ENCODE measurements around the gene MIA2. TPM values are rescaled to one million over a fixed set of nuclear protein-coding genes. Genes with fewer than 3 reads are reported as not detected.

MIA2 gene
- total RNA-seq, 2 donors from 2014 or later, result 43.6 to 46.8 TPM

GRCh38 chr14:39365354-39365753 is 131.6 kb downstream of the MIA2 start:
- ATAC-seq, result no peak
- WGBS, 2 donors, result 94% methylated on average over 1 of the region's 1 CpG
- Histone ChIP-seq H3K27ac (no peak overlapping the region), H3K36me3 (replicated peaks in 1 of 2; ENCODE audit: insufficient read depth in 1 of 2, low read depth in 2 of 2) (no peaks in the 10 kb centered on the region), H3K9me3 (no peaks in the 10 kb centered on the region), H3K4me3 (no peak overlapping the region), H3K27me3 (no peaks in the 10 kb centered on the region), H3K4me1 (no peaks in the 10 kb centered on the region)
- intact Hi-C loops (cut with DNase I), result no loop called here
- TF ChIP-seq CTCF (IDR thresholded peaks at IDR 0.05) (no peak), POLR2A (IDR thresholded peaks at IDR 0.05) (no peak)
- DNase-seq, result no peak

GRCh38 chr14:39366460-39367386 is 133.0 kb downstream of the MIA2 start:
- H3K4me3 ChIP-seq, result no peak overlapping the region
- no peaks in the 10 kb centered on the region for H3K9me3 ChIP-seq
- no peak overlapping the region for H3K27ac ChIP-seq
- intact Hi-C loops (cut with DNase I), result no loop called here
- 91 to 96% methylated on average over 7 to 10 of the region's 10 CpGs for WGBS, 2 donors
- H3K36me3 ChIP-seq (replicated peaks in 1 of 2; ENCODE audit: insufficient read depth in 1 of 2, low read depth in 2 of 2), result no peaks in the 10 kb centered on the region
- no peaks in the 10 kb centered on the region for H3K27me3 ChIP-seq
- DNase-seq (no peak), ATAC-seq (no peak)
- no peaks in the 10 kb centered on the region for H3K4me1 ChIP-seq
- TF ChIP-seq POLR2A (IDR thresholded peaks at IDR 0.05), result no peak
- TF ChIP-seq CTCF (IDR thresholded peaks at IDR 0.05), result no peak

GRCh38 chr14:39367387-39367751 is 133.7 kb downstream of the MIA2 start:
- no peaks in the 10 kb centered on the region for H3K9me3 ChIP-seq
- WGBS, 2 donors, result 84 to 96% methylated on average over 2 of the region's 2 CpGs
- no peaks in the 10 kb centered on the region for H3K27me3 ChIP-seq
- TF ChIP-seq POLR2A (IDR thresholded peaks at IDR 0.05) (no peak), CTCF (IDR thresholded peaks at IDR 0.05) (no peak)
- H3K4me1 ChIP-seq, result no peaks in the 10 kb centered on the region
- H3K4me3 ChIP-seq, result no peak overlapping the region
- ATAC-seq (no peak), DNase-seq (no peak)
- no peaks in the 10 kb centered on the region for H3K36me3 ChIP-seq (replicated peaks in 1 of 2; ENCODE audit: insufficient read depth in 1 of 2, low read depth in 2 of 2)
- no peak overlapping the region for H3K27ac ChIP-seq
- intact Hi-C loops (cut with DNase I), result no loop called here

- H3K4me3 ChIP-seq, result no peak overlapping the region
- peak; percentile 45 for ATAC-seq
- H3K9me3 ChIP-seq, result no peaks in the 10 kb centered on the region
- no peak overlapping the region for H3K27ac ChIP-seq
- H3K36me3 ChIP-seq (replicated peaks in 1 of 2; ENCODE audit: insufficient read depth in 1 of 2, low read depth in 2 of 2), result no peaks in the 10 kb centered on the region
- peak; percentile 47 to 65 (median 58) for DNase-seq
- intact Hi-C loops (cut with DNase I), result no loop called here
- TF ChIP-seq CTCF (IDR thresholded peaks at IDR 0.05), result peak in 6 of 7 experiments; percentile 34 to 66 (median 58)
- no peak for TF ChIP-seq POLR2A (IDR thresholded peaks at IDR 0.05)
- H3K27me3 ChIP-seq, result no peaks in the 10 kb centered on the region
- 42 to 43% methylated on average over 4 of the region's 4 CpGs for WGBS, 2 donors
- no peaks in the 10 kb centered on the region for H3K4me1 ChIP-seq
Observed at GRCh38 chr14:39368261-39368959, 134.7 kb downstream of the MIA2 start.

Measured in body of pancreas (tissue), 4 donors.